OCI-LY1 (cell line): ENCODE measurements around the gene B3GNT3.

Experiments
- CTCF ChIP-seq: fragments of 200-600 bp; sonication (generic), shearing (Covaris generic); IDR thresholded peaks from 2 replicates; pipeline ENCODE4 v1.5.1; 2017; ENCODE audit warnings: mild to moderate bottlenecking, antibody characterized with exemption, low read length, moderate library complexity, mixed read lengths
- EZH2 ChIP-seq: fragments of 200-600 bp; sonication (generic), shearing (Covaris generic); IDR thresholded peaks from 2 replicates; pipeline ENCODE4 v1.8.0; 2017; ENCODE audit warnings: borderline replicate concordance, mixed run types, mild to moderate bottlenecking, antibody characterized with exemption, low read length, moderate library complexity, mixed read lengths

DNA sequence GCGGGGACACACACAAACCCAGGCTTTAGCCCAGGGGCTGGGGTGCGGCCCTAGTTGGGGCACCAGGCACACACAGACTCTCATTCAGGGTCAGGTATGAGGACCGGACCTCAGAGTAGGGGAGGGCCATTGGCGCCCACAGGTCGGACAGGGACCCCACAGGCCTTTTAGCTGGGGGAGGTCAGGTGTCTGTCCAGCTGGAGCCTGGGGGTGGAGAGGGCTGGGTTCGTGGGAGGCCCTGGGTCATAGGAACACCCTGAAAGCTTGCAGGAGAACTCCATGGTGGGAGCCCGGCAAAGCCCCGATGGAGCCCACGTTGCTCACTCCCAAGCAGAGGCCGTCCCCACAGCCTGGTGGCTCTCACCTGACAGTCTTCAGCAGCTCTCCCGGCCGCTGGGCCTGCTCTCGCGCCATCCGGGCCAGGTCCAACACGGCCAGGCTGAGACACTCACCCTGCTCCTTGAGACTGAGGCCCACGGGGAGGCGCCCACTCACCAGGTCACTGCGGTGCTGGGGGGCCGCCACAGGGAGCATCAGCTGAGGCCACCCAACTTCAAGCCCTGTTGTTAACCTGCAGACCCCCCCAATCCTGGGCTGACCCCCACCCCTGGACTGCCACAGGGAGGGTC is 47.8 kb downstream of the B3GNT3 start:
- no peak for TF ChIP-seq CTCF
- TF ChIP-seq EZH2 = no peak
